ENCODE results near the gene FUT9.

DNA sequence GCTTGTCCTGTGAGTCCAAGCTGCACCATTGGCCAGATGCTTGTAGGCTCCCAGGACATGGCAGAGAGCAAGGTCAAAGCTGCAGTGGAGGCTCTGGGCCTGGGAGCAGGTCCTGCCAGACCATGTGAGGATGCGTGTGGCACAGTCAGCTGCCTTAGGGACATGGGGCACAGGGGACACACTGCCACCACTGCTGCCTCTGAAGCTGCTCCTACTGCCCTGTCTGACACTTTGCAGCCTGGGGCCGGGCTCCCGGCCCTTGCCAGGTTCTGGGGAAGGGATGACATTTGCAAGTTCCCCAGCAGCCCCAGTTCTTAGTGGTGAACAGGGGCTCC, 13.2 kb upstream of the FUT9 start:
- no peak for TF ChIP-seq EP300 (IDR thresholded peaks at IDR 0.05; ENCODE audit: borderline replicate concordance)
- TF ChIP-seq, protein P1, sequence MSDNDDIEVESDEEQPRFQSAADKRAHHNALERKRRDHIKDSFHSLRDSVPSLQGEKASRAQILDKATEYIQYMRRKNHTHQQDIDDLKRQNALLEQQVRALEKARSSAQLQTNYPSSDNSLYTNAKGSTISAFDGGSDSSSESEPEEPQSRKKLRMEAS (IDR thresholded peaks at IDR 0.05): no peak
- no peak for TF ChIP-seq EGR1 (IDR thresholded peaks at IDR 0.05)
- no peak for TF ChIP-seq FOXM1 (IDR thresholded peaks at IDR 0.05; ENCODE audit: borderline replicate concordance, low read depth)
- no peak for TF ChIP-seq TCF12 (IDR thresholded peaks at IDR 0.05; ENCODE audit: low read depth)
- no peak for TF ChIP-seq YY1 (IDR thresholded peaks at IDR 0.05; ENCODE audit: low read depth)
- no peak for TF ChIP-seq RAD21 (IDR thresholded peaks at IDR 0.05; ENCODE audit: low read depth)
- no peak for TF ChIP-seq CEBPB (IDR thresholded peaks at IDR 0.05)
- TF ChIP-seq TEAD4 (IDR thresholded peaks at IDR 0.05): no peak
- TF ChIP-seq, protein P2, sequence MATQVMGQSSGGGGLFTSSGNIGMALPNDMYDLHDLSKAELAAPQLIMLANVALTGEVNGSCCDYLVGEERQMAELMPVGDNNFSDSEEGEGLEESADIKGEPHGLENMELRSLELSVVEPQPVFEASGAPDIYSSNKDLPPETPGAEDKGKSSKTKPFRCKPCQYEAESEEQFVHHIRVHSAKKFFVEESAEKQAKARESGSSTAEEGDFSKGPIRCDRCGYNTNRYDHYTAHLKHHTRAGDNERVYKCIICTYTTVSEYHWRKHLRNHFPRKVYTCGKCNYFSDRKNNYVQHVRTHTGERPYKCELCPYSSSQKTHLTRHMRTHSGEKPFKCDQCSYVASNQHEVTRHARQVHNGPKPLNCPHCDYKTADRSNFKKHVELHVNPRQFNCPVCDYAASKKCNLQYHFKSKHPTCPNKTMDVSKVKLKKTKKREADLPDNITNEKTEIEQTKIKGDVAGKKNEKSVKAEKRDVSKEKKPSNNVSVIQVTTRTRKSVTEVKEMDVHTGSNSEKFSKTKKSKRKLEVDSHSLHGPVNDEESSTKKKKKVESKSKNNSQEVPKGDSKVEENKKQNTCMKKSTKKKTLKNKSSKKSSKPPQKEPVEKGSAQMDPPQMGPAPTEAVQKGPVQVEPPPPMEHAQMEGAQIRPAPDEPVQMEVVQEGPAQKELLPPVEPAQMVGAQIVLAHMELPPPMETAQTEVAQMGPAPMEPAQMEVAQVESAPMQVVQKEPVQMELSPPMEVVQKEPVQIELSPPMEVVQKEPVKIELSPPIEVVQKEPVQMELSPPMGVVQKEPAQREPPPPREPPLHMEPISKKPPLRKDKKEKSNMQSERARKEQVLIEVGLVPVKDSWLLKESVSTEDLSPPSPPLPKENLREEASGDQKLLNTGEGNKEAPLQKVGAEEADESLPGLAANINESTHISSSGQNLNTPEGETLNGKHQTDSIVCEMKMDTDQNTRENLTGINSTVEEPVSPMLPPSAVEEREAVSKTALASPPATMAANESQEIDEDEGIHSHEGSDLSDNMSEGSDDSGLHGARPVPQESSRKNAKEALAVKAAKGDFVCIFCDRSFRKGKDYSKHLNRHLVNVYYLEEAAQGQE (IDR thresholded peaks at IDR 0.05; ENCODE audit: low read depth): no peak
